K562 (cell line): ENCODE results near the gene C1QTNF5. TPM values are rescaled to one million over a fixed set of nuclear protein-coding genes. Genes with fewer than 3 reads are reported as not detected.

ENCODE experiments used
- ELK1 ChIP-seq: sonication (generic); formaldehyde crosslinking; IDR thresholded peaks from 2 replicates; pipeline ENCODE4 v1.8.1; 2022; ENCODE audit warnings: missing genetic modification reagents
- MYC ChIP-seq, 2 experiments: fragments of 250-450 bp in 1 of 2; sonication (Bioruptor Pico) in 1 of 2; IDR thresholded peaks; 2 replicates each; pipeline versions ENCODE4 v1.5.1 to v1.6.1; 2012 to 2021; ENCODE audit warnings: low read depth in 2 of 2, borderline replicate concordance in 1 of 2, improper control_type of control experiment in 1 of 2, low read length in 1 of 2, mild to moderate bottlenecking in 1 of 2, moderate library complexity in 1 of 2
- PTBP1 ChIP-seq: fragments of 200-400 bp; formaldehyde crosslinking; IDR thresholded peaks from 2 replicates; pipeline ENCODE4 v1.6.1; 2017; ENCODE audit warnings: low read depth, low read length
- RUNX1 ChIP-seq: sonication (generic); IDR thresholded peaks from 2 replicates; pipeline ENCODE4 v1.6.1; 2016; ENCODE audit warnings: antibody characterized with exemption, low read depth
- SMARCA4 ChIP-seq: fragments of 450-650 bp; IDR thresholded peaks from 2 replicates; pipeline ENCODE4 v1.6.1; 2016
- YY1 ChIP-seq, 3 experiments: IDR thresholded peaks; 2 replicates each; pipeline ENCODE4 v1.6.1; 2011; ENCODE audit warnings: low read length in 2 of 3, mild to moderate bottlenecking in 2 of 3, moderate library complexity in 2 of 3, borderline replicate concordance in 1 of 3, control low read depth in 1 of 3, low read depth in 1 of 3; ENCODE audit not compliant: insufficient read depth in 3 of 3, insufficient replicate concordance in 2 of 3, control insufficient read depth in 1 of 3, insufficient read length in 1 of 3; ENCODE audit errors: extremely low read depth in 1 of 3
- ZNF395 ChIP-seq: fragments of 200-800 bp; sonication (Bioruptor generic); IDR thresholded peaks from 2 replicates; pipeline ENCODE4 v1.6.1; 2017; ENCODE audit warnings: missing genetic modification characterization, missing compliant biosample characterization
- ZNF398 ChIP-seq: fragments of 250-450 bp; sonication (Bioruptor Pico); IDR thresholded peaks from 2 replicates; pipeline ENCODE4 v1.8.0; 2021; ENCODE audit warnings: moderate library complexity, mild to moderate bottlenecking, inconsistent platforms
- ZNF407 ChIP-seq: fragments of 450-650 bp; IDR thresholded peaks from 2 replicates; pipeline ENCODE4 v1.6.1; 2016; ENCODE audit warnings: low read depth
- ZZZ3 ChIP-seq: fragments of 450-650 bp; IDR thresholded peaks from 2 replicates; pipeline ENCODE4 v1.6.1; 2016; ENCODE audit warnings: antibody characterized with exemption, mild to moderate bottlenecking, moderate library complexity
- polyA plus RNA-seq, 8 experiments: library from polyadenylated mRNA; depleted of rRNA in 4 of 8; stranded (reverse) in 5 of 8; unstranded in 3 of 8; fragments of >200 nt; fragmentation: Nextera tagmentation in 2 of 8; fragmentation: Illumina TruSeq in 1 of 8; extraction: Ambion mirVana in 2 of 8; extraction: Trizol in 1 of 8; gene quantifications; 2 replicates each; pipeline versions ENCODE4 v1.2.1 to v1.2.3, GENCODE V29; 2011 to 2014; ENCODE audit warnings: inconsistent platforms in 1 of 8, missing spikeins in 1 of 8
- total RNA-seq, 7 experiments: library from RNA; depleted of rRNA in 6 of 7; stranded (reverse); fragments of >200 nt in 6 of 7; fragmentation: Illumina TruSeq in 2 of 7; extraction: Trizol in 2 of 7; gene quantifications; 2 replicates each; pipeline versions ENCODE4 v1.2.1 to v1.2.3, GENCODE V29; 2011 to 2021; ENCODE audit warnings: low replicate concordance in 1 of 7

The C1QTNF5 gene
- total and polyA plus RNA-seq, 9 of the 15 experiments (the other 6 are each of a cell fraction or from before 2014, with no cell fraction given), result 0.07 to 0.76 (median 0.24) TPM; not detected in 1

- TF ChIP-seq ZNF398, result no peak
- TF ChIP-seq RUNX1, result no peak
- no peak for TF ChIP-seq PTBP1
- no peak for TF ChIP-seq ZZZ3
- peak; percentile 42; the same call in 1 of the 2 replicates for TF ChIP-seq ZNF395 (CRISPR knock-in tag)
- TF ChIP-seq ZNF407, result no peak
- TF ChIP-seq ELK1 (CRISPR knock-in tag), result no peak
- no peak for TF ChIP-seq SMARCA4
- peak in 1 of 3 experiments; percentile 50 for TF ChIP-seq YY1 (IDR thresholded peaks at IDR 0.05; ENCODE audit: borderline replicate concordance in 1 of 3, control insufficient read depth in 1 of 3, extremely low read depth in 1 of 3, insufficient read depth in 3 of 3, insufficient read length in 1 of 3, insufficient replicate concordance in 2 of 3, low read depth in 1 of 3, low read length in 2 of 3)
- TF ChIP-seq MYC (IDR thresholded peaks at IDR 0.05; ENCODE audit: low read depth, low read length), result peak; percentile 33
- no peak for TF ChIP-seq MYC (CRISPR knock-in tag; IDR thresholded peaks at IDR 0.05; ENCODE audit: borderline replicate concordance, low read depth)
These were observed 19.7 kb downstream of the C1QTNF5 start (continued) for GRCh38 chr11:119320776-119321524.
